HG02642 (cell line): ENCODE results near the gene RHBDL3.
A peak's percentile ranks its signal among the peaks of the same experiment; 100 is the strongest.
"Not testable (repeated sequence)": the region's sequence is repeated elsewhere in the genome, so short reads cannot be mapped to it uniquely, and the experiment has no call there.

Experiments used
- ATAC-seq: cut with Tn5 transposase; IDR thresholded peaks from one replicate; pipeline ENCODE4 v1.9.1; 2021; ENCODE audit warnings: mild to moderate bottlenecking; ENCODE audit not compliant: unreplicated experiment, poor library complexity

Gene RHBDL3

GRCh38 chr17:32320080-32320479, 54.4 kb downstream of the RHBDL3 start:
- not testable (repeated sequence) for ATAC-seq

- no peak for ATAC-seq
Measured at GRCh38 chr17:32320847-32321246, 55.2 kb downstream of the RHBDL3 start.

GRCh38 chr17:32323046-32323445, 57.4 kb downstream of the RHBDL3 start:
- ATAC-seq, result no peak

GRCh38 chr17:32323811-32324491, 58.3 kb downstream of the RHBDL3 start:
- ATAC-seq, result no peak

GRCh38 chr17:32327911-32328310, 62.3 kb downstream of the RHBDL3 start:
- no peak for ATAC-seq

GRCh38 chr17:32330147-32330546, 64.5 kb downstream of the RHBDL3 start:
- no peak for ATAC-seq

- no peak for ATAC-seq
Measured at GRCh38 chr17:32331243-32332040, 65.8 kb downstream of the RHBDL3 start.

- ATAC-seq, result no peak
Measured at GRCh38 chr17:32333187-32333586, 67.6 kb downstream of the RHBDL3 start.

GRCh38 chr17:32335046-32335445, 69.4 kb downstream of the RHBDL3 start:
- no peak for ATAC-seq

GRCh38 chr17:32335687-32336086, 70.1 kb downstream of the RHBDL3 start:
- ATAC-seq, result no peak

GRCh38 chr17:32341141-32341856, 75.7 kb downstream of the RHBDL3 start:
- ATAC-seq, result peak; percentile 27

- peak; percentile 91 for ATAC-seq
Measured at GRCh38 chr17:32341857-32342602, 76.4 kb downstream of the RHBDL3 start, which contains the start of gene C17orf75. Gene C17orf75 (minus strand): TSS chr17:32342173. CDS start chr17:32342139, 34 bp downstream.

GRCh38 chr17:32342603-32343325, 77.1 kb downstream of the RHBDL3 start:
- ATAC-seq, result no peak

- ATAC-seq, result no peak
Measured at GRCh38 chr17:32345951-32346600, 80.4 kb downstream of the RHBDL3 start.

GRCh38 chr17:32348483-32348800, 82.8 kb downstream of the RHBDL3 start:
- ATAC-seq, result no peak

- ATAC-seq, result no peak
Measured at GRCh38 chr17:32349503-32349853, 83.8 kb downstream of the RHBDL3 start.

- ATAC-seq, result peak; percentile 96
Measured at GRCh38 chr17:32349854-32350665, 84.4 kb downstream of the RHBDL3 start, which contains the start of gene ZNF207. Gene ZNF207 (plus strand): TSS chr17:32350157. CDS start chr17:32350286, 129 bp downstream.

GRCh38 chr17:32350666-32351418, 85.2 kb downstream of the RHBDL3 start:
- ATAC-seq, result peak; percentile 24
